Endothelial cell (in vitro differentiated cells): Measurements from ENCODE around the gene CCM2L. TPM values are rescaled to one million over a fixed set of nuclear protein-coding genes. Genes with fewer than 3 reads are reported as not detected.
"Not testable (repeated sequence)": the region's sequence is repeated elsewhere in the genome, so short reads cannot be mapped to it uniquely, and the experiment has no call there.

Experiments used
- DNase-seq: peaks from one replicate; pipeline ENCODE4 v3.0.0; 2021; ENCODE audit warnings: low spot score
- H3K27ac Mint-ChIP-seq: one replicate; pipeline ENCODE4 v1.8.0; 2021; ENCODE audit warnings: mixed read lengths, inconsistent platforms; ENCODE audit not compliant: unreplicated experiment
- H3K27me3 Mint-ChIP-seq: one replicate; pipeline ENCODE4 v1.8.0; 2021; ENCODE audit warnings: mild to moderate bottlenecking, moderate library complexity, mixed read lengths, inconsistent platforms; ENCODE audit not compliant: unreplicated experiment
- H3K36me3 Mint-ChIP-seq: one replicate; pipeline ENCODE4 v1.8.0; 2021; ENCODE audit warnings: mild to moderate bottlenecking, low read depth, mixed read lengths, inconsistent platforms; ENCODE audit not compliant: unreplicated experiment
- H3K4me1 Mint-ChIP-seq: one replicate; pipeline ENCODE4 v1.8.0; 2021; ENCODE audit warnings: mild to moderate bottlenecking, mixed read lengths, inconsistent platforms; ENCODE audit not compliant: unreplicated experiment
- H3K4me3 Mint-ChIP-seq: one replicate; pipeline ENCODE4 v1.8.0; 2021; ENCODE audit warnings: mild to moderate bottlenecking, mixed read lengths, inconsistent platforms; ENCODE audit not compliant: unreplicated experiment
- H3K9me3 Mint-ChIP-seq: one replicate; pipeline ENCODE4 v1.8.0; 2021; ENCODE audit warnings: mixed read lengths, inconsistent platforms; ENCODE audit not compliant: unreplicated experiment
- CTCF ChIP-seq: fragments of 200-600 bp; sonication (generic); IDR thresholded peaks from one replicate; pipeline ENCODE4 v1.5.0; 2021; ENCODE audit warnings: antibody characterized with exemption; ENCODE audit not compliant: unreplicated experiment
- total RNA-seq: library from RNA; stranded (reverse); fragmentation: NEBNext Ultra II Directional; extraction: Animal tissue kit (Norgen Biotek cat#: 25700); gene quantifications from one replicate; pipeline ENCODE4 v1.2.1, GENCODE V29; 2021; ENCODE audit not compliant: unreplicated experiment

Gene CCM2L
- total RNA-seq, 1 donor from 2014 or later, result 27.2 TPM

- Mint-ChIP-seq H3K4me1 (peaks cover 11% of the 10 kb centered on the region), H3K27me3 (peaks cover 5% of the 10 kb centered on the region), H3K4me3 (no peak overlapping the region), H3K36me3 (peaks cover 16% of the 10 kb centered on the region), H3K27ac (no peak overlapping the region), H3K9me3 (no peaks in the 10 kb centered on the region)
- TF ChIP-seq CTCF, result peak; percentile 100
- peak; percentile 83 for DNase-seq
Observed at GRCh38 chr20:32031007-32031958, 21.0 kb downstream of the CCM2L start.

- no peak for TF ChIP-seq CTCF
- Mint-ChIP-seq H3K9me3 (no peaks in the 10 kb centered on the region), H3K4me1 (peaks cover 11% of the 10 kb centered on the region), H3K36me3 (peaks cover 10% of the 10 kb centered on the region), H3K27me3 (peaks cover 5% of the 10 kb centered on the region), H3K4me3 (no peak overlapping the region), H3K27ac (no peak overlapping the region)
- DNase-seq, result no peak
Observed at GRCh38 chr20:32033316-32033715, 23.1 kb downstream of the CCM2L start.

GRCh38 chr20:32033721-32034120 is 23.5 kb downstream of the CCM2L start:
- H3K36me3 Mint-ChIP-seq, DNase-seq, H3K27ac Mint-ChIP-seq, H3K4me3 Mint-ChIP-seq, H3K27me3 Mint-ChIP-seq, H3K9me3 Mint-ChIP-seq: not testable (repeated sequence)
- H3K4me1 Mint-ChIP-seq, result peaks cover 11% of the 10 kb centered on the region

- Mint-ChIP-seq H3K9me3 (no peaks in the 10 kb centered on the region), H3K4me1 (peaks cover 11% of the 10 kb centered on the region), H3K4me3 (no peak overlapping the region), H3K27me3 (peaks cover 5% of the 10 kb centered on the region), H3K27ac (no peak overlapping the region), H3K36me3 (peaks cover 5% of the 10 kb centered on the region)
- no peak for DNase-seq
- TF ChIP-seq CTCF, result no peak
Observed at GRCh38 chr20:32034581-32035425, 24.6 kb downstream of the CCM2L start.

- H3K4me1 Mint-ChIP-seq, result peaks cover 11% of the 10 kb centered on the region
- TF ChIP-seq CTCF, result no peak
- H3K27ac Mint-ChIP-seq, result no peak overlapping the region
- H3K27me3 Mint-ChIP-seq, result peaks cover 5% of the 10 kb centered on the region
- H3K36me3 Mint-ChIP-seq, result no peaks in the 10 kb centered on the region
- H3K4me3 Mint-ChIP-seq, result no peak overlapping the region
- DNase-seq, result no peak
- H3K9me3 Mint-ChIP-seq, result no peaks in the 10 kb centered on the region
Observed at GRCh38 chr20:32035426-32035779, 25.2 kb downstream of the CCM2L start.
